Measurements from ENCODE around the gene CAMSAP1.
"Not testable (repeated sequence)": the region's sequence is repeated elsewhere in the genome, so short reads cannot be mapped to it uniquely, and the experiment has no call there.

Gene CAMSAP1

DNA sequence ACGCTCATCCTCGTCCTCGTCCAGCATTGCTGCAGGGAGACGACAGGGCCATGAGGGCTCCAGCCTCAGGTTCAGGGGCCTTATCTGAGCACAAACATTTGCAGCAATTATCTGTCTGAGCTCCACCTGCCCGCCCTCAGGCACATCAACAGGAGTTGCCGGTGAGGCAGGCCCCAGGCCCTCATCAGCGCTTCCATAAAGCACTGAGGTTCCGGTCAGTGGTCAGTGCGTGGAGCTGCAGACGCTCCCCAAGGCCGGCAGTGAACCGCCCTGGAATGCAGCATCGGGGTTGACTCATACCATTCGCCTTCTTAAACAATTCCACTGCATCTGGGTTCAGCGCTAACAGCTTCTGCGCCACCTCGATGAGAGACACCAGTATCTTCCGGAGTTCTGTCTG is 38.6 kb upstream of the CAMSAP1 start:
- no peaks in the 10 kb centered on the region for H3K9me3 ChIP-seq (ENCODE audit: severe bottlenecking)
- H3K4me1 ChIP-seq (ENCODE audit: insufficient read depth, poor library complexity, severe bottlenecking): peaks cover 4% of the 10 kb centered on the region
- DNase-seq (ENCODE audit: low spot score) (peak; percentile 53), ATAC-seq (ENCODE audit: low read depth) (no peak)
- no peak overlapping the region for H3K4me3 ChIP-seq (ENCODE audit: severe bottlenecking)
- TF ChIP-seq, protein P1, sequence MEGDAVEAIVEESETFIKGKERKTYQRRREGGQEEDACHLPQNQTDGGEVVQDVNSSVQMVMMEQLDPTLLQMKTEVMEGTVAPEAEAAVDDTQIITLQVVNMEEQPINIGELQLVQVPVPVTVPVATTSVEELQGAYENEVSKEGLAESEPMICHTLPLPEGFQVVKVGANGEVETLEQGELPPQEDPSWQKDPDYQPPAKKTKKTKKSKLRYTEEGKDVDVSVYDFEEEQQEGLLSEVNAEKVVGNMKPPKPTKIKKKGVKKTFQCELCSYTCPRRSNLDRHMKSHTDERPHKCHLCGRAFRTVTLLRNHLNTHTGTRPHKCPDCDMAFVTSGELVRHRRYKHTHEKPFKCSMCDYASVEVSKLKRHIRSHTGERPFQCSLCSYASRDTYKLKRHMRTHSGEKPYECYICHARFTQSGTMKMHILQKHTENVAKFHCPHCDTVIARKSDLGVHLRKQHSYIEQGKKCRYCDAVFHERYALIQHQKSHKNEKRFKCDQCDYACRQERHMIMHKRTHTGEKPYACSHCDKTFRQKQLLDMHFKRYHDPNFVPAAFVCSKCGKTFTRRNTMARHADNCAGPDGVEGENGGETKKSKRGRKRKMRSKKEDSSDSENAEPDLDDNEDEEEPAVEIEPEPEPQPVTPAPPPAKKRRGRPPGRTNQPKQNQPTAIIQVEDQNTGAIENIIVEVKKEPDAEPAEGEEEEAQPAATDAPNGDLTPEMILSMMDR (IDR thresholded peaks at IDR 0.05; ENCODE audit: poor library complexity, severe bottlenecking): no peak
- H3K27ac ChIP-seq (ENCODE audit: poor library complexity, severe bottlenecking): no peak overlapping the region
- no peaks in the 10 kb centered on the region for H3K27me3 ChIP-seq (ENCODE audit: insufficient read depth, poor library complexity, severe bottlenecking)
- peaks cover 60% of the 10 kb centered on the region for H3K36me3 ChIP-seq (ENCODE audit: low read depth)

DNA sequence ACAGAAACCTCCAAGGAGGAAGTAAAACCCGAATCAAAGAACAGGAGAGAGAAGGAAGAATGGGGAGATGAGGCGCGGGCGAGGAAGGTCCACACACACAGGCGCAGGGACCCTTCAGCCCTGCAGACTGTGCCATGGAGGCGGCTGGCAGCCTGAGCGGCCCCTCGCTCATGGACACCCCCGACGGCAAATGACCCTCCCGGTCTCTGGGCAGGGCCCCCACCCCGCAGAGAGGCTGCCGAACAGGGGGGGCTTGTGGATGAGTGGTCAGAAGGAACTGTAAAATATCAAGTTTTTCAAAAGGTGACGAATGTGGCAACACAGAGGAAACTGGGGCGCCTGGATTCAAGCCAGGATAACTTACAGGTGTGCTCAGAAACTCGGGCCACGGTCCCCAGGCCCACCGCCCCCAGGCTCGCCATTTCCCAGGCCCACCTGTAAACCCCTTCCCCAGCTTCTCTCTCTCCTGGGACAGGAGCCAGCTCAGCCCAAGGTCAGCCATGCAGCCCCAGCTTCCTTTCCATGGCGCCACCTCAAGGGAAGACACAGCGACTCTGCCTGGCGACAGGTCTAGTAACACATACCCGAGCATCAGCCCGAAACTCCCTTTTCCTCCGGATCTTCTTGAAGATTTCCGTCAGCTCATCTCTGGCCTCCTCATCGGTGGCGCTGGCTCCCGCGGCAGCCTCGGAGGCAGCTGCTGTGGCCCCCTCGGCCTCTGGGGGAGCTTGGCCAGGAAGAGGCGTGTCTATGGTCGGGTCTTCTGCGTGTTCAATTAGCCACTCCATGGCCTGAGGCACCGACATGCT is 37.3 kb upstream of the CAMSAP1 start:
- DNase-seq (ENCODE audit: low spot score) (peak; percentile 40), ATAC-seq (ENCODE audit: low read depth) (no peak)
- H3K4me3 ChIP-seq (ENCODE audit: severe bottlenecking): no peak overlapping the region
- peaks cover 49% of the 10 kb centered on the region for H3K36me3 ChIP-seq (ENCODE audit: low read depth)
- no peaks in the 10 kb centered on the region for H3K9me3 ChIP-seq (ENCODE audit: severe bottlenecking)
- H3K27me3 ChIP-seq (ENCODE audit: insufficient read depth, poor library complexity, severe bottlenecking): no peaks in the 10 kb centered on the region
- H3K27ac ChIP-seq (ENCODE audit: poor library complexity, severe bottlenecking): no peak overlapping the region
- H3K4me1 ChIP-seq (ENCODE audit: insufficient read depth, poor library complexity, severe bottlenecking): no peaks in the 10 kb centered on the region
- TF ChIP-seq, protein P1 (IDR thresholded peaks at IDR 0.05; ENCODE audit: poor library complexity, severe bottlenecking): no peak

DNA sequence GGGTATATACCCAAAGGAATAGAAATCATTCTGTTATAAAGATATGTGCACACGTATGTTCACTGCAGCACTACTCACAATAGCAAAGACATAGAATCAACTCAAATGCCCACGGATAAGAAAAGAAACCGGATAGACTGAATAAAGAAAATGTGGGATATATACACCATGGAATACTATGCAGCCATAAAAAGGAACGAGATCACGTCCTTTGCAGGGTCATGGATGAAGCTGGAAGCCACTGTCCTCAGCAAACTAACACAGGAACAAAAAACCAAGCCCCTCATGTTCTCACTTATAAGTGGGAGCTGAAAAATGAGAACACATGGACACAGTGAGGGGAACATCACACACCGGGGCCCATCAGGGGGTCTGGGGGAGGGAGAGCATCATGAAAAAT is 36.3 kb upstream of the CAMSAP1 start:
- H3K4me1 ChIP-seq (ENCODE audit: insufficient read depth, poor library complexity, severe bottlenecking); H3K4me3 ChIP-seq (ENCODE audit: severe bottlenecking); DNase-seq (ENCODE audit: low spot score); H3K9me3 ChIP-seq (ENCODE audit: severe bottlenecking); ATAC-seq (ENCODE audit: low read depth); H3K27me3 ChIP-seq (ENCODE audit: insufficient read depth, poor library complexity, severe bottlenecking); H3K27ac ChIP-seq (ENCODE audit: poor library complexity, severe bottlenecking): not testable (repeated sequence)
- peaks cover 45% of the 10 kb centered on the region for H3K36me3 ChIP-seq (ENCODE audit: low read depth)

GRCh38 chr9:135941288-135941995 is 34.1 kb upstream of the CAMSAP1 start:
- DNase-seq (ENCODE audit: low spot score): no peak
- Histone ChIP-seq H3K4me3 (ENCODE audit: severe bottlenecking) (no peak overlapping the region), H3K27me3 (ENCODE audit: insufficient read depth, poor library complexity, severe bottlenecking) (no peaks in the 10 kb centered on the region), H3K4me1 (ENCODE audit: insufficient read depth, poor library complexity, severe bottlenecking) (no peaks in the 10 kb centered on the region), H3K27ac (ENCODE audit: poor library complexity, severe bottlenecking) (no peak overlapping the region), H3K36me3 (ENCODE audit: low read depth) (peaks cover 53% of the 10 kb centered on the region), H3K9me3 (ENCODE audit: severe bottlenecking) (no peaks in the 10 kb centered on the region)
- TF ChIP-seq, protein P1 (IDR thresholded peaks at IDR 0.05; ENCODE audit: poor library complexity, severe bottlenecking): no peak
- ATAC-seq (ENCODE audit: low read depth): no peak

DNA sequence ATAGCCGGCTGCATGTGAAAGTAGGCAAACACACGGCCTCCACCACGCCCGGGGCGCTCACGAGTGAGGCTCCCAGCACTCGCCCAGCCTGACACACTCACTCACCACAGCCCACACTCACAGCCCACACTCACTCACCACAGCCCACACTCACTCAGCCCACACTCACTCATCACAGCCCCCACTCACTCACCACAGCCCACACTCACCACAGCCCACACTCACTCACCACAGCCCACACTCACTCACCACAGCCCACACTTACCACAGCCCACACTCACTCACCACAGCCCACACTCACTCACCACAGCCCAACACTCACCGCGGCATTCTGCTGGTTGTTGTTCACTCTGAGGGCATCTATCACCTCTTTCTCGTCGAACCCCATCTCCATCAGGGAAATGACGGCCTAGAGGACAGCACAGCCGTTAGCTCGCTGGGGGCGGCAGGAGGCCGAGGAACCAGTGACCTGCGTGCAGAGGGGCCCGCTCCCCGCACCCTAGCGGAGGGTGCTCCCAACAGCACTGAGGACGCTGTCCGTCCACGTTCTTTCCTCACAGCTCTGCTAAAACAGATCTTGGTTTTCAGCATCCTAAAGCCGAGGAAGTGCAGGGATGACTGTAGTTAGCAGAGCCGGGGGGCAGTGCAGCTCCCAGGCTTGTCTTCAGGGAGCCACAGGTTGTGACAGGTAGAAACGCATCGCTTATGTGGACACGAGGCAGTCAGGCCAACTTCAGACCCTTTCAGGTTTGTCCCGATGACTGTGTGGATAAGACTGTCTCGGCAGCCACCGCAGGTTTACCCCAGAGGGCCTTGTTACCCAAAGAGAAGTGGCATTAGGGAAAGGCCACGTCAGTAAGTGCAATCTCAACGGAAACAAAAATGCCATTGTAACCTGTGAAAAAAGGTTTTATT is 32.3 kb upstream of the CAMSAP1 start:
- H3K36me3 ChIP-seq (ENCODE audit: low read depth): peaks cover 55% of the 10 kb centered on the region

More for the DNA sequence above, 32.3 kb upstream of the CAMSAP1 start:
- H3K27ac ChIP-seq (ENCODE audit: poor library complexity, severe bottlenecking): no peak overlapping the region
- TF ChIP-seq, protein P1 (IDR thresholded peaks at IDR 0.05; ENCODE audit: poor library complexity, severe bottlenecking): no peak
- DNase-seq (ENCODE audit: low spot score) (no peak), ATAC-seq (ENCODE audit: low read depth) (no peak)
- H3K9me3 ChIP-seq (ENCODE audit: severe bottlenecking): no peaks in the 10 kb centered on the region
- H3K4me3 ChIP-seq (ENCODE audit: severe bottlenecking): no peak overlapping the region
- no peaks in the 10 kb centered on the region for H3K27me3 ChIP-seq (ENCODE audit: insufficient read depth, poor library complexity, severe bottlenecking)
- H3K4me1 ChIP-seq (ENCODE audit: insufficient read depth, poor library complexity, severe bottlenecking): no peaks in the 10 kb centered on the region

All from RWPE2 (cell line).